ENCODE data around the gene FAM210A. TPM values are rescaled to one million over a fixed set of nuclear protein-coding genes. Genes with fewer than 3 reads are reported as not detected.
"Not testable (repeated sequence)": the region's sequence is repeated elsewhere in the genome, so short reads cannot be mapped to it uniquely, and the experiment has no call there.

Gene FAM210A
- total RNA-seq, 2 experiments from 2014 or later: 19.5 to 19.6 TPM

DNA sequence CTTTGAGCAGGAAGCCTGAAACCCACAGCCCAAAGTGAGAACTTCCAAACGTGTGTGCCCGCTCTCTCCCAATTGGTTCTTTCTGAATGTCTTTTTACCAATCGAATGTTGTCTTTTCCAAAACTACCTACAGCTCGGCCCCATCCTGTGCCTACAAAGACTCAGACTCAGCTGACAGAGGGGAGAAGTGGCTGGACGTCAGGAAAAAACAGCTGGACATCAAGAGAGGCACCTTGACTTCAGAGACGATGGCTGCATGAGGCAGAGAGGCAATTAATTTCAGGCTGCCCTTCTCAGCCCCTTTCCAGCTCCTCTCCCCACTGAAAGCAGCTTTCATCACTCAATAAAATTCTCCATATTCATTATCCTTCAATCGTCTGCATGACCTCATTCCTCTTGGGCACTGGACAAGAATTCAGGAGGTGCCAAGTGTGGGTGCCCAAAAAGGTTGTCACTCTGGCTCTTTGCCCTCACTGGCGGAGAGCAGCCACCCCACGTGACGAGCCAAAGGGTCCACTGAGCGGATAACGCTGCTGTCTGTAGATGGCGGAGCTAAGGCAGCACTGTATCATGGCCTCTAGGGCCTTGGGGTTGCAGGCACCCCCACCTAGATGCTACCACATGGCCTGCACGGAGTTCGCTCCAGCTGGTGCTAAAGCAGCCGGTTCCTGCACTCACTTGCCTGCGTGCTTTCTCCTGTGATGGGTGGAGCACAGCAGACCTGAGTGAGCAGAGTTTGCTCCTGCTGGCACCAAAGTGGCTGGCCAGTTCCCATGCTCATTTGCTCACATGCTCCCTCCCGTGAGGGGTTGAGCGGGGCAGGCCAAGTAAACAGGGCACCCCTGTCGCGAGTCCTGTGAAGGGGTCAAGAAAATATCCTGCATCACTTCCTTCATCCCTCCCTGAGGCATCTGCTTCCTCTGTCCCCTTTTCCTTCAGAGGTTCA lies 37.9 kb downstream of the FAM210A start:
- Mint-ChIP-seq H3K4me1 (no peaks in the 10 kb centered on the region), H3K36me3 (ENCODE audit: low read depth) (peaks cover 40% of the 10 kb centered on the region), H3K9me3 (peaks cover 14% of the 10 kb centered on the region), H3K27ac (no peak overlapping the region), H3K27me3 (no peaks in the 10 kb centered on the region), H3K4me3 (no peak overlapping the region)
- POLR2A ChIA-PET: no interaction called here
- CTCF ChIA-PET: no interaction called here
- DNase-seq: no peak

DNA sequence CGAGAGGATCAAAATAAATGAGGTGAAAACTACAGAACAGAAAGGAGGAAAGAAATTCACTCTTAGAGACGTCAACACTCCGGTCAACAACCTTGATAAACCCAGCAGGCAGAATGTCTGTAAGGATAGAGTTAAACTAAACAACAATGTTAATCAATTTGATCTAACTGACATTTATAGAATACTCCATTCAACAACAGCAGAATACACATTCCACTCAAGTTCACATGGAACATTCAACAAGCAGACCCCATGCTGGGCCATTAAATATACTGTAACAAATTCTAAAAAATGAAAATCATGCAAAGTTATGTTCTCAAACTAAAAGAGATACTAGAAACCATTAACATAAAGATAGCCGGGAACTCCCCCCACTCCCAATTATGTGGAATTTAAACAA lies 41.8 kb downstream of the FAM210A start:
- no peak for DNase-seq
- no peaks in the 10 kb centered on the region for H3K4me1 Mint-ChIP-seq
- CTCF ChIA-PET: no interaction called here
- no peak overlapping the region for H3K4me3 Mint-ChIP-seq
- no peaks in the 10 kb centered on the region for H3K27me3 Mint-ChIP-seq
- peaks cover 32% of the 10 kb centered on the region for H3K36me3 Mint-ChIP-seq (ENCODE audit: low read depth)
- no peak overlapping the region for H3K27ac Mint-ChIP-seq
- POLR2A ChIA-PET: no interaction called here
- H3K9me3 Mint-ChIP-seq: no peaks in the 10 kb centered on the region

DNA sequence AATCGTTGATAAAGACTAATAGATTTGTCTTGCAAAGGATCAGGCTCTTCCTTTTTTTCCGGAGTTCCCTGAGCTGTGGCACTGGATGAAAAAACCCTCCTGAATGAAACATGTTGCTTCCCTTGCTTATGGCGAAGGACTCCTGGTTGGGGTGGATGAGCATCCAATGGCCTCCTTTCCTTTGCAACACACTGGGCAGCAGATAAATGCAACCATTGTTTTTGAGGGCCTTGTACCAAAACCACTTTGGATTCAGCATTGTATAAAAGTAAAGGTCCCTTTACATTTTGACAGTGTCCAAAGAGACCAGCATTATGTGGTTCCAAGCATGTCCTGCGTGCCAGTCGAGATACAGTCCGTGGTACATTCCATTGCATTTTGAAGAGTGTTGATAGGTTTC lies 44.7 kb downstream of the FAM210A start:
- H3K9me3 Mint-ChIP-seq: no peaks in the 10 kb centered on the region
- H3K4me3 Mint-ChIP-seq: no peak overlapping the region
- DNase-seq: no peak
- H3K4me1 Mint-ChIP-seq: peaks cover 7% of the 10 kb centered on the region
- H3K27ac Mint-ChIP-seq: no peak overlapping the region
- peaks cover 19% of the 10 kb centered on the region for H3K36me3 Mint-ChIP-seq (ENCODE audit: low read depth)
- H3K27me3 Mint-ChIP-seq: no peaks in the 10 kb centered on the region
- CTCF ChIA-PET: no interaction called here
- POLR2A ChIA-PET: no interaction called here

DNA sequence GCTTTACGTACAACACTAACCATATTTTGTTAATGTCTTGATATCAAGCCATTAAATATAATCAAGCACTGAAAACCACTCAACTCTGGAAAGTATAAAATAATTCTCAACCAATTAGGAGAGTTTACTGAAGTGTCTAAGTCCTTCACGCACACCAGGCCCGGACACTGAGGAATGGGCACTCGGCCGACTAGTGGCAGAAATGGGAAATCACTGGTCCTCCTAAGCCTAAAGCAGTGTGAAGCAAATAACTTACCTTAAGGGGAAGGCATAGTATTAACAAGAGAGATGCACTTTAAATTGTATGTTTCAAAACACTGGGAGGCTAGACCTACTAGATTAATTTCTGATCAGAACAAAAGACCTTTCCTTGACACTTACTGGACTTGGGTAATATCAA lies 45.7 kb downstream of the FAM210A start:
- Mint-ChIP-seq H3K27ac (no peak overlapping the region), H3K36me3 (ENCODE audit: low read depth) (peaks cover 19% of the 10 kb centered on the region), H3K9me3 (no peaks in the 10 kb centered on the region), H3K4me3 (no peak overlapping the region), H3K4me1 (peaks cover 7% of the 10 kb centered on the region), H3K27me3 (no peaks in the 10 kb centered on the region)
- POLR2A ChIA-PET: no interaction called here
- CTCF ChIA-PET: no interaction called here
- DNase-seq: no peak

DNA sequence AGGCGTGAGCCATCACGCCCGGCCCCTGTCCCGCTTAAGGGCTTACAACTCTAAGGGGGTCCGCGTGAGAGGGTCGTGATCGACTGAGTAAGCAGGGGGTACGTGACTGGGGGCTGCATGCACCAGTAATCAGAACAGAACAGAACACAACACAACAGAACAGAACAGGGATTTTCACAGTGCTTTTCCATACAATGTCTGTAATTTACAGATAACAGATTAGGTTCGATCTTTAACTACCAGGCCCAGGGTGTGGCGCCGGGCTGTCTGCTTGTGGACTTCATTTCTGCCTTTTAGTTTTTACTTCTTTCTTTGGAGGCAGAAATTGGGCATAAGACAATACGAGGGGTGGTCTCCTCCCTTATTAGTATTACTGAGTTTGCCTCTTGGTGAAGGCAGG lies 49.0 kb downstream of the FAM210A start:
- Mint-ChIP-seq H3K36me3 (ENCODE audit: low read depth) (peaks cover 16% of the 10 kb centered on the region), H3K27ac (peak overlapping the region; percentile 19)
- H3K9me3 Mint-ChIP-seq, H3K4me1 Mint-ChIP-seq, POLR2A ChIA-PET, CTCF ChIA-PET, H3K27me3 Mint-ChIP-seq, DNase-seq, H3K4me3 Mint-ChIP-seq: not testable (repeated sequence)

DNA sequence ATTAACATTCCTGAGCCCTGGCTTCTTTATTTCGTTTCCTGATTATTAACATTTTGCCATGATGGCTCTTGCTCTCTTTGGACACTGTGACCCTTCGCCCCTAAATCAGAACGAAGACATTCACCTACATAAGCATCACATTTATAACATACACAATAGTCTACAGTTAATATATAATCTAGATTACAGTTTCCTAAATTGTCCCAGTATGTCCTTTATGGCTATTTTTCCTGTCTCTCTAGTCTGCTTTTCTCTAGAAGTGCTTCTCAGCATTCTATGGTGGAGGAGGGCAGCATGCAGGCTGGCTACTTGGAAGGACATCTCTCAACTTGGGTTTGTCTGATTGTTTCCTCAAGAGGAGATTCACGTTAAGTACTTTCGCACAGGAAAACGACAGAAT lies 49.9 kb downstream of the FAM210A start:
- Mint-ChIP-seq H3K36me3 (ENCODE audit: low read depth) (peaks cover 12% of the 10 kb centered on the region), H3K9me3 (no peaks in the 10 kb centered on the region), H3K4me3 (no peak overlapping the region), H3K4me1 (peaks cover 7% of the 10 kb centered on the region), H3K27ac (no peak overlapping the region), H3K27me3 (no peaks in the 10 kb centered on the region)
- ChIA-PET POLR2A (no interaction called here), CTCF (interaction anchor here (0.7 kb wide), 1 partner anchor 353 kb away, joined by 4 read pairs; no protein-coding TSS in a partner anchor)
- DNase-seq: no peak

DNA sequence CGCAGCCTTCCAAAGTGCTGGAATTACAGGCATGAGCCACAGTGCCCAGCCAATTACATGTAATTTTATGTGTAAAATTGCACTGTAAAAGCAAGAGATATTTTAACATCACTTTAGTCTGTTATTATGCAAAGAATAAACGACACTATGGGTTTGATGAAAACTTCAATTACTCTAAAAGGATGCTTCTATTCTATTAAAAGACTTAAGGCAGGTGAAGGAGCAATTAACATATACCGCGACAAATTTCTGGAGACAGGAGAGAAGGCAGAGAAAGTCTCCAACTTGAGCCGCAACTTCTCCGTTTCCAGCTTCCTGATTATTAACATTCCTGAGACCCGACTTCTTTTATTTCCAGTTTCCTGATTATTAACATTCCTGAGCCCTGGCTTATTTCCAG lies 53.7 kb downstream of the FAM210A start:
- H3K27me3 Mint-ChIP-seq: no peaks in the 10 kb centered on the region
- peaks cover 11% of the 10 kb centered on the region for H3K36me3 Mint-ChIP-seq (ENCODE audit: low read depth)
- DNase-seq: no peak
- no peaks in the 10 kb centered on the region for H3K4me1 Mint-ChIP-seq
- ChIA-PET CTCF (no interaction called here), POLR2A (no interaction called here)
- H3K4me3 Mint-ChIP-seq: no peak overlapping the region
- H3K9me3 Mint-ChIP-seq: no peaks in the 10 kb centered on the region
- H3K27ac Mint-ChIP-seq: no peak overlapping the region

DNA sequence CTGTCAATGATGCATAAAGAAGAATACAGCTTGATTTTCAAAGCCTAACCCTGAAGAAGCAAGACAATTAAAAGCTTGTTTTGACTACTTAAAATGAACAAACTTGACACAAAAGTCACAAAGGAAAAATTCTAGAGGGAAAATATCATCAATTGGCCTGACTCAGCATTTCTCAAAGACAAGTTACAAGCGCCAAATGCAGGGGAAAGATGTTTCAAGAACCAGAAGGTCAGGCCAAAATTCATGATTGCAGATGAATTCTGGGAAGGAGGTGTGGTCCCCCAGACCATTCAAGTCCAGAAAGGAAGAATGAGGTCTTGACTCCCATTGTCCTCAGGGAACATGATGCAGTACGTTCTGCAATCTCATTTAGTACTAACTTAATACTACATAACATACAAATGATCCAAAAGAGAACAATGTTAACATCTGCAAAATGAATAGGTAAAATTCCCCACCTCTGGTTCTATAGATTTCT lies 64.5 kb downstream of the FAM210A start:
- Mint-ChIP-seq H3K36me3 (ENCODE audit: low read depth) (peaks cover 6% of the 10 kb centered on the region), H3K4me3 (no peak overlapping the region), H3K9me3 (no peaks in the 10 kb centered on the region), H3K27ac (no peak overlapping the region), H3K4me1 (no peaks in the 10 kb centered on the region), H3K27me3 (no peaks in the 10 kb centered on the region)
- POLR2A ChIA-PET: no interaction called here
- CTCF ChIA-PET: no interaction called here
- no peak for DNase-seq

DNA sequence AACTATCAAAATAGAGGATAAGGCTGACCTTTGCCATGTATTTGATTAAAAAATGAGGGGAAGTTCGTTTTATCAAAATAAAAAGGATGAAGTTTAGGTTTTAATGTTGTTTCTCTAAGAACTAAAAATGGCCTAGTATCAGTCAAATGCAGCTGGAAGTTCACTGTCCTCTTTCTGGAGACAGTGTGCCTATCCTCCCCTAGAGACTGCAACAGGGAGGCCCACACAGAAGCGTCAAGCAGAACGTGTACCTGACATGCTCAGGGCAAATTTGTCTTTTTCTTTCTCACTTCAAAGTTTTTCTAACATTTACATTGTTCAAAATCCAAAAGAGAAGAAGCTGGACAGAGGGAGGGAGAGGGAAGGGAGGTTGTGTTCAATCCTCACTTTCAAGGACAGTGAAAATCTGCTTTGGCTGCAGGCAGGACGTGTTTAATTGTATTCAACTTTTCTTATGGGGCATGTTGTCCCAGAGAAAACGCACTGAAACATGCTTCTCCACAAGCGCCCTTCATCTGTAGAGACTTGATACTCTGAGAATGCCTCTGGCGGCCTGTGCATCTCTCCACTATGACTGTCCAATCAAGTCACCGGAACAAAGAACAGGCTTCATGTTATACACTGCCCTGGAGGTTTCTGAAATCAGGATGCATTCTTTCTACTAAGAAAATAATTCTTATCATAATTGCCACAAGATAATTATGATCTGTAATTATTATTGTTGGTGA lies 65.1 kb downstream of the FAM210A start:
- H3K4me1 Mint-ChIP-seq: no peaks in the 10 kb centered on the region
- no peak overlapping the region for H3K4me3 Mint-ChIP-seq
- POLR2A ChIA-PET: no interaction called here
- CTCF ChIA-PET: no interaction called here
- no peaks in the 10 kb centered on the region for H3K9me3 Mint-ChIP-seq
- DNase-seq: no peak
- H3K27ac Mint-ChIP-seq: no peak overlapping the region
- no peaks in the 10 kb centered on the region for H3K27me3 Mint-ChIP-seq
- H3K36me3 Mint-ChIP-seq (ENCODE audit: low read depth): peaks cover 3% of the 10 kb centered on the region

DNA sequence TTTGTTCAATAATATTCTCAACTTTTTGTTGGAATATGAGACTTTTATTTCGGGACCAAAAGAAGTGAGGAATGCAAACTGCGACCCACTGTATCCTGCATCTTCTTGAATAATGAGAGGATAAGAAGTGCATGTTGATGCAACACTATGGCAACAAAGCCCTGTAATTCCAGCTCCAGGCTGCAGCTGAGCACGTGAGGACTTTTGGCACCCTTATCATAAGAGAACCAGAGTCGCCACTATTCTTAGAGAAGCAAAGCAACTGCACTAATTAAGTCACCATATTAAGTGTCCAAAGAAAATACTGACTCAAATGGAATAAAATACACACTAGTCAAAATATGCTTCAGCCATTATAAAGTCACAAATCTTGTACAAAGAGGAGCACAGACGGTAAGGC lies 65.8 kb downstream of the FAM210A start:
- POLR2A ChIA-PET: no interaction called here
- Mint-ChIP-seq H3K36me3 (ENCODE audit: low read depth) (peaks cover 3% of the 10 kb centered on the region), H3K9me3 (no peaks in the 10 kb centered on the region), H3K4me3 (no peak overlapping the region), H3K27ac (no peak overlapping the region), H3K4me1 (no peaks in the 10 kb centered on the region), H3K27me3 (no peaks in the 10 kb centered on the region)
- DNase-seq: no peak
- CTCF ChIA-PET: no interaction called here

DNA sequence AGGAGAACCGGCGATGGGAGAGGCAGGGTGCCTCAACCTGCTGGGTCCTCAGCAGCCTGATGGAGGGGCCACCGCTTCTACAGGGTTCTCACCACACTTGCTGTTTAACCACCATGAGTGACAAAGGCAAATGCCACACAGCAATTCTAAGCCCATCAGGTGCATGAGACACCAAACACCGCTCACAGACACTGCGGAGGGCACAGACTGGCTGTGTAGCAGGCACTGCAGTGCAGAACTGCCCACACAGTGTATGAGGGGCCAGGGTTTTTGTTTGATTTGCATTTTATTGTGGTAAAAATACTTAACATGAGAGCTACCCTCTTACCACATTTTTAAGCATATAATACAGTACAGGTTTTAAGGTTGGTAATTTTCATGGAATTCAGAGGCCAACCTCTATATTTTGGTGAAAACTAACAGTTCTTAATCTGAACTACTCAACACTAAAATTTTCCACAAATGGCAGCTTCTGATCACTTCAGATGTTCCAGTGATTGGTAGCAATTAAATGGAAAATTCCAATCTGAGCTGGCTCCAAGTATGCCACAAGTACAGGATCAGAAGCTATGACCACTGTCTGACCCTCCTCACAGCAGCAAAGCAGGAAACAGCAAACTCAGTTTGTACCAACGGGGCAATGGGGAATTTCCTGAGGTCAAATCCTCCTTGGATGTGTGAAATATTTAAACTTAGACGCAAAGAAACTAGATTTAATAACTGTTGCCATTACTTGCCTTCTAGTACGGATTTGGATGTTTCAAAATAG lies 67.7 kb downstream of the FAM210A start:
- Mint-ChIP-seq H3K36me3 (ENCODE audit: low read depth) (no peaks in the 10 kb centered on the region), H3K27me3 (no peaks in the 10 kb centered on the region), H3K27ac (no peak overlapping the region), H3K4me1 (no peaks in the 10 kb centered on the region), H3K4me3 (no peak overlapping the region), H3K9me3 (no peaks in the 10 kb centered on the region)
- ChIA-PET CTCF (no interaction called here), POLR2A (no interaction called here)
- no peak for DNase-seq

DNA sequence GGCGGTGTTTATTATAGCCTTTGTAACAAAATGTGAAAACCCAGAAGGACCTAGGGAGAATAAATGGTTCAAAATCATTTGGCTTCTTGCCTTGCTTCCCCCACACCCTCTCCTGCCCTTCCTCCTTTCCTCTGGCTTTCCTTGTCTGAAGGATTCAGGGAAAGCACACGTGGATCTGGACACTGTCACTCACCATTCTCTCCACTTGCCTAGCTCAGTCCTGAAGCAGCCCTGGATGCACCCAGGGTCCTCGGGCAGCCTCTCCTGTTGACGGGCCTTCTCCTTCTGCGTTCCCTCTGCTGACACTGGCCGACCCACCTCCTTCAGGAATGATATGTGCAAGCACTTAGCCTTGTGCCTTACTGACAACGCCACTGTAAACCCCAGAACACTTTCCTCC lies 68.4 kb downstream of the FAM210A start:
- Mint-ChIP-seq H3K36me3 (ENCODE audit: low read depth) (no peaks in the 10 kb centered on the region), H3K27ac (no peak overlapping the region), H3K27me3 (no peaks in the 10 kb centered on the region), H3K4me1 (no peaks in the 10 kb centered on the region), H3K4me3 (no peak overlapping the region), H3K9me3 (no peaks in the 10 kb centered on the region)
- CTCF ChIA-PET: no interaction called here
- POLR2A ChIA-PET: no interaction called here
- DNase-seq: no peak
